Measurements from ENCODE around the gene CLDN9.

Gene CLDN9

GRCh38 chr16:2975161-2975795, 37.4 kb upstream of the CLDN9 start:
- TF ChIP-seq TAF1 (IDR thresholded peaks at IDR 0.05; ENCODE audit: borderline replicate concordance, insufficient read depth, low read length) = no peak
- TF ChIP-seq POLR2AphosphoS5 (IDR thresholded peaks at IDR 0.05; ENCODE audit: low read depth, low read length) = no peak
- no peak for TF ChIP-seq SIN3A (IDR thresholded peaks at IDR 0.05; ENCODE audit: borderline replicate concordance, insufficient read depth, low read length)

DNA sequence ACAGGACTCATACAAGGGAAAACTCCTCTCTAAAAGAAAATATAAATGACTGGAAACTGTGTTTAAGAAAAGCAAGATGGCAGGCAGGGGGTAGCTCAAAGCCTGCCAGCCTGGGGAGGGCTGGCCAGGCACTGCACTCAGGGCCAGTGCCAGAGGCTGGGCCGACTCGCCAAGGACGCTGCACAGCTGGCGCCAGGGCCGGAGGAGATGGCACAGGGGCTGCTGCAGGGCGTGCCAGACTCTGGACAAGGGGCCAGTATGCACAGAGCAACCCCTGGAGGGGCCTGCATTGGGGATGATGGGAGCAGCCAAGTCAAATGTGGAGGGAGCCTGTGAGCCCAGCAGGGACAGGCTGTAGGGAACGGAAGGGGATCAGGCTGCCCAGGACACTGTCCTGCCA, 36.5 kb upstream of the CLDN9 start:
- TF ChIP-seq FOXP2 (optimal IDR thresholded peaks at IDR 0.05; ENCODE audit: borderline replicate concordance, extremely low read depth, extremely low read length, insufficient read depth) (no peak), REST (IDR thresholded peaks at IDR 0.05; ENCODE audit: insufficient read depth in 1 of 2, low read depth in 2 of 2, low read length in 2 of 2) (no peak), TAF1 (IDR thresholded peaks at IDR 0.05; ENCODE audit: borderline replicate concordance, insufficient read depth, low read length) (no peak), SIN3A (IDR thresholded peaks at IDR 0.05; ENCODE audit: borderline replicate concordance, insufficient read depth, low read length) (no peak)

DNA sequence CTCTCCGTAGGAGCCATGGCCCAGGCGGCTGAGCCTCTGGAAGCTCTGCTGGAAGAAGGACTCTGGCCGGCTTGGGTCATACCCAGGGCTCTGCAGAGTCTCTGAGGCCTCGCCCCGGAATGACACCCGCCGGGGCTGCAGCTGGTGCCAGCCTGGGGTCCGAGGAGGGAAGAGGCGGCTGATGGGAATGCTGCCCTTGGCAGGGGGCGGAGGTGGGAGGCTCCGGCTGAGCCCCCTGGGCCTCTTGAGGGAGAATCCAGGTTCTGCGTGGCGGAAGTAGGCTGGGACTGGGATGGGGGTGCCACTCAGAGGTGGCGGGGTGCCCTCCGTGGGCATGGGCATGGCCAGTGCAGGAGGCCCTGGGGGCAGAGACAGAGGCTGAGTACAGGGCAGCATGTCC, 36.0 kb upstream of the CLDN9 start:
- TF ChIP-seq FOXP2 (optimal IDR thresholded peaks at IDR 0.05; ENCODE audit: borderline replicate concordance, extremely low read depth, extremely low read length, insufficient read depth) = no peak
- no peak for TF ChIP-seq SIN3A (IDR thresholded peaks at IDR 0.05; ENCODE audit: borderline replicate concordance, insufficient read depth, low read length)
- no peak for TF ChIP-seq TAF1 (IDR thresholded peaks at IDR 0.05; ENCODE audit: borderline replicate concordance, insufficient read depth, low read length)
- no peak for TF ChIP-seq REST (IDR thresholded peaks at IDR 0.05; ENCODE audit: insufficient read depth in 1 of 2, low read depth in 2 of 2, low read length in 2 of 2)

- no peak for TF ChIP-seq FOXP2 (optimal IDR thresholded peaks at IDR 0.05; ENCODE audit: borderline replicate concordance, extremely low read depth, extremely low read length, insufficient read depth)
- TF ChIP-seq REST (IDR thresholded peaks at IDR 0.05; ENCODE audit: insufficient read depth in 1 of 2, low read depth in 2 of 2, low read length in 2 of 2) = no peak
- no peak for TF ChIP-seq SIN3A (IDR thresholded peaks at IDR 0.05; ENCODE audit: borderline replicate concordance, insufficient read depth, low read length)
- TF ChIP-seq POLR2AphosphoS5 (IDR thresholded peaks at IDR 0.05; ENCODE audit: low read depth, low read length) = no peak
- no peak for TF ChIP-seq TAF1 (IDR thresholded peaks at IDR 0.05; ENCODE audit: borderline replicate concordance, insufficient read depth, low read length)
These were observed 35.3 kb upstream of the CLDN9 start for GRCh38 chr16:2977440-2977839.

GRCh38 chr16:2979669-2980226, 33.0 kb upstream of the CLDN9 start:
- TF ChIP-seq TAF1 (IDR thresholded peaks at IDR 0.05; ENCODE audit: borderline replicate concordance, insufficient read depth, low read length) (0 out of 2 replicates have a peak, but pooled peaks have one; percentile 31), FOXP2 (optimal IDR thresholded peaks at IDR 0.05; ENCODE audit: borderline replicate concordance, extremely low read depth, extremely low read length, insufficient read depth) (no peak)

Data from PFSK-1 (cell line).